ENCODE results near the gene EP400. TPM values are rescaled to one million over a fixed set of nuclear protein-coding genes. Genes with fewer than 3 reads are reported as not detected.

The EP400 gene
- total and polyA plus RNA-seq, 2 of the 8 experiments (the other 6 are each of a cell fraction or from before 2014, with no cell fraction given): 13.1 to 69.7 TPM

- TF ChIP-seq GTF2F1 (IDR thresholded peaks at IDR 0.05; ENCODE audit: borderline replicate concordance, low read depth, low read length): no peak
Measured at GRCh38 chr12:132094269-132094891, 144.6 kb downstream of the EP400 start (continued).

Measured in H1 (cell line).